ENCODE measurements around the gene ANKRD2.

DNA sequence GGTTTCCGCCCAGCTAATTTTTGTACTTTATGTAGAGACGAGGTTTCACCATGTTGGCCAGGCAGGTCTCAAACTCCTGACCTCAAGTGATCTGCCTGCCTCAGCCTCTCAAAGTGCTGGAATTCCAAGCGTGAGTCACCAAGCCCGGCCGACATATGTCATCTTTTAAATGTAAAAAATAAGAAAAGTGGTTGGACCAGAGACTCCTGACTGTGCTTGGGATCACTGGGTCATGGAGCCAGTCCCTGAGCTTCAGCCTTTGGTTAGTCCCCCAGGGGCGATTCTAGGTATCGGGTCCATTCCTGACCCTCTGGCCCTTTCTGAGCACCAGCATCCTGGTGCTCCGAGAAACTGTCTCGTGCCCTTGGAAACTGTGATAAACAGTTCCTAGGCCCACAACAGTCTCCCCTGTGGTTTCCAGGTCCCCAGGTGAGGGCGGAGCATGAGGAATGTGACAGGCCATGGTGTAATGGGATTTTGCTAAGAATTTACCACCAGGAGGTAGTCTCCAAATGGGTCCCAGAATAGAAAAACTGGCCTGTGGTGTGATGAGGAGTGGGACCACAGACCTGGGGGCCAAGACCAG, 41.1 kb upstream of the ANKRD2 start:
- TF ChIP-seq EZH2 (IDR thresholded peaks at IDR 0.05; ENCODE audit: insufficient read depth, poor library complexity, severe bottlenecking) = no peak
- TF ChIP-seq EZH2phosphoT487 (IDR thresholded peaks at IDR 0.05; ENCODE audit: insufficient read depth, low read depth) = no peak

All from GM23248 (cell line).